KMS-11 (cell line): ENCODE measurements around the gene REC8.

Experiments
- H2AFZ ChIP-seq: fragments of 200-600 bp; sonication (generic); 2 replicates; pipeline ENCODE4 v1.6.1; 2016; ENCODE audit warnings: antibody characterized with exemption, mixed run types, low read depth
- H3K27ac ChIP-seq: fragments of 200-600 bp; sonication (generic); 2 replicates; pipeline ENCODE4 v1.6.1; 2016; ENCODE audit warnings: mild to moderate bottlenecking, mixed run types
- H3K27me3 ChIP-seq: fragments of 200-600 bp; sonication (generic); 2 replicates; pipeline ENCODE4 v1.6.1; 2017; ENCODE audit warnings: mild to moderate bottlenecking, low read depth, mixed run types, moderate library complexity; ENCODE audit not compliant: insufficient read depth
- H3K36me3 ChIP-seq: fragments of 200-600 bp; sonication (generic); 2 replicates; pipeline ENCODE4 v1.6.1; 2017; ENCODE audit warnings: mild to moderate bottlenecking, mixed run types; ENCODE audit not compliant: insufficient read depth
- H3K4me1 ChIP-seq: fragments of 200-600 bp; sonication (generic); 2 replicates; pipeline ENCODE4 v1.6.1; 2016; ENCODE audit warnings: mild to moderate bottlenecking, low read depth, mixed run types; ENCODE audit not compliant: poor library complexity, severe bottlenecking
- H3K4me2 ChIP-seq: fragments of 200-600 bp; sonication (generic); 2 replicates; pipeline ENCODE4 v1.7.0; 2016; ENCODE audit warnings: mild to moderate bottlenecking, mixed run types
- H3K4me3 ChIP-seq: fragments of 200-600 bp; sonication (generic); IDR thresholded peaks from 2 replicates; pipeline ENCODE4 v1.6.1; 2017; ENCODE audit warnings: low read depth, low read length, mixed read lengths; ENCODE audit not compliant: insufficient read depth
- H3K79me2 ChIP-seq: fragments of 200-600 bp; sonication (generic); 2 replicates; pipeline ENCODE4 v1.6.1; 2016; ENCODE audit warnings: low read depth, mixed run types; ENCODE audit not compliant: insufficient read depth
- H3K9ac ChIP-seq: fragments of 200-600 bp; sonication (generic); 2 replicates; pipeline ENCODE4 v1.6.1; 2016; ENCODE audit warnings: mild to moderate bottlenecking, mixed run types
- H4K20me1 ChIP-seq: fragments of 200-600 bp; sonication (generic); 2 replicates; pipeline ENCODE4 v1.6.1; 2016; ENCODE audit warnings: mild to moderate bottlenecking, mixed run types; ENCODE audit not compliant: insufficient read depth
- TF ChIP-seq, protein P1 (sequence below): fragments of 200-600 bp; sonication (generic); conservative IDR thresholded peaks from 2 replicates; pipeline ENCODE4 v1.6.1; 2017; ENCODE audit warnings: low read depth, mild to moderate bottlenecking, antibody characterized with exemption, low read length, moderate library complexity, mixed read lengths

The REC8 gene

DNA sequence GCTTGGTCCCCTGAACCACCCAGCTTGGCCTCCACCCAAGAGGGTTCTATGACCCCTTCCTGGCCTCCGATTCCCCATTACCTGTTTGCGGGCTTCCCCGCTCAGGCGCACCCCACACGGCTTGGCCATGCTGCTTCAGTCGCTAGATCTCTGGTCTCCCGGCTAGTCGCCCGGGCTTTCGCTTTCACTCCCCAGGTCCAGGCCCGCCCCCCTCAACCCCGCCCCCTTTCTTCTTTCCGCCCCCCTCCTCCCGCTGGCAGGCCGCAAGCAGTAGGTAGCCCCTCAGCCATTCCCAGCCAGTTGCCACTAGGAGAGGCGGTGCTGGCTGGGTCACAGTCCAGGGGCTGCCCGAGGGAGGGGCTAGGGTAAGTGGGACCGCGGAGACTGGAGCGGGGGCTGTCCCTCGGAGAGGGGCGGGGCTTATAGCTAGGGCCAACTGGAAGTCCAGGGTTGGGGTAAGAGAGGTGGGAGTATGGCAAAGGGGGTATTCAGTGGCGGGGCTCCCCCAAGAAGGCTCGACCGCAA, 25.4 kb upstream of the REC8 start, which contains the start of gene PSME2:
Gene PSME2, minus strand, starts transcription at position 158 of the 525 bp plus-strand sequence. Its CDS starts 29 bp downstream, at position 129.
- H3K27me3 ChIP-seq: no peaks in the 10 kb centered on the region
- TF ChIP-seq, protein P1, sequence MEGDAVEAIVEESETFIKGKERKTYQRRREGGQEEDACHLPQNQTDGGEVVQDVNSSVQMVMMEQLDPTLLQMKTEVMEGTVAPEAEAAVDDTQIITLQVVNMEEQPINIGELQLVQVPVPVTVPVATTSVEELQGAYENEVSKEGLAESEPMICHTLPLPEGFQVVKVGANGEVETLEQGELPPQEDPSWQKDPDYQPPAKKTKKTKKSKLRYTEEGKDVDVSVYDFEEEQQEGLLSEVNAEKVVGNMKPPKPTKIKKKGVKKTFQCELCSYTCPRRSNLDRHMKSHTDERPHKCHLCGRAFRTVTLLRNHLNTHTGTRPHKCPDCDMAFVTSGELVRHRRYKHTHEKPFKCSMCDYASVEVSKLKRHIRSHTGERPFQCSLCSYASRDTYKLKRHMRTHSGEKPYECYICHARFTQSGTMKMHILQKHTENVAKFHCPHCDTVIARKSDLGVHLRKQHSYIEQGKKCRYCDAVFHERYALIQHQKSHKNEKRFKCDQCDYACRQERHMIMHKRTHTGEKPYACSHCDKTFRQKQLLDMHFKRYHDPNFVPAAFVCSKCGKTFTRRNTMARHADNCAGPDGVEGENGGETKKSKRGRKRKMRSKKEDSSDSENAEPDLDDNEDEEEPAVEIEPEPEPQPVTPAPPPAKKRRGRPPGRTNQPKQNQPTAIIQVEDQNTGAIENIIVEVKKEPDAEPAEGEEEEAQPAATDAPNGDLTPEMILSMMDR: no peak
- H3K79me2 ChIP-seq: peaks cover 19% of the 10 kb centered on the region; the same call in 1 of the 2 replicates
- H4K20me1 ChIP-seq: no peaks in the 10 kb centered on the region
- H3K36me3 ChIP-seq: no peaks in the 10 kb centered on the region
- H3K4me1 ChIP-seq: peaks cover 13% of the 10 kb centered on the region
- H3K9ac ChIP-seq: peak within 1 kb of the TSS; percentile 49; the same call in 1 of the 2 replicates
- H3K27ac ChIP-seq: peak within 1 kb of the TSS; percentile 46; the same call in 1 of the 2 replicates
- H2AFZ ChIP-seq: peak within 1 kb of the TSS; percentile 59; the same call in 1 of the 2 replicates
- peak within 1 kb of the TSS; percentile 34 for H3K4me3 ChIP-seq
- H3K4me2 ChIP-seq: peak within 1 kb of the TSS; percentile 80

- H3K27ac ChIP-seq: peak within 1 kb of the TSS; percentile 46; the same call in 1 of the 2 replicates
Measured at GRCh38 chr14:24146978-24147760, 24.7 kb upstream of the REC8 start, which contains the start of gene RNF31. TSS of gene RNF31 (plus strand) at chr14:24147498. CDS start at chr14:24147699, 201 bp downstream.

DNA sequence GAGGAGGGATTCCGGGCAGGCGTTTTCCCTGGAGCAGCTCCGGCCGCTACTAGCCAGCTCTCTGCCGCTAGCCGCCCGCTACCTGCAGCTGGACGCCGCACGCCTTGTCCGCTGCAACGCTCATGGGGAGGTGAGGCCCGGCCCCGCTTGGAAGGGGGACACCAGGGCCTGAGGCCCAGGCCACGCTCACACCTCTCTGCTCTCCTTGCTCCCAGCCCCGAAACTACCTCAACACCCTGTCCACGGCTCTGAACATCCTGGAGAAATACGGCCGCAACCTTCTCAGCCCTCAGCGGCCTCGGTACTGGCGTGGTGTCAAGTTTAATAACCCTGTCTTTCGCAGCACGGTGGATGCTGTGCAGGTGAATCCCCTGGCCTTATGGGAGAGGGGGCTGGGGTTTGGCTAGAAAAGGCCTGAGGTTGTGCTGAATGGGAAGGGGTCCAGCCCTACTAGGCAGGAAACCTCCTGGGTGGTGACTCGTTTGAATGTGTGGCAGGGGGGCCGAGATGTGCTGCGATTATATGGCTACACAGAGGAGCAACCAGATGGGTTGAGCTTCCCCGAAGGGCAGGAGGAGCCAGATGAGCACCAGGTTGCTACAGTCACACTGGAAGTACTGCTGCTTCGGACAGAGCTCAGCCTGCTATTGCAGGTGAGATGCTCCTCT, 24.0 kb upstream of the REC8 start:
- Histone ChIP-seq H3K79me2 (peaks cover 19% of the 10 kb centered on the region; the same call in 1 of the 2 replicates), H3K27ac (no peak overlapping the region), H3K36me3 (no peaks in the 10 kb centered on the region), H3K4me1 (peaks cover 10% of the 10 kb centered on the region), H2AFZ (0 out of 2 replicates have a peak overlapping the region, but pooled peaks have one; percentile 23), H3K27me3 (no peaks in the 10 kb centered on the region), H3K4me2 (peak overlapping the region; percentile 51; the same call in 1 of the 2 replicates), H4K20me1 (no peaks in the 10 kb centered on the region), H3K4me3 (no peak overlapping the region), H3K9ac (no peak overlapping the region; the same call in 1 of the 2 replicates)
- TF ChIP-seq, protein P1: no peak

More at GRCh38 chr14:24146978-24147760, 24.7 kb upstream of the REC8 start, which contains the start of gene RNF31:
- TF ChIP-seq, protein P1: no peak
- Histone ChIP-seq H4K20me1 (no peaks in the 10 kb centered on the region), H2AFZ (peak within 1 kb of the TSS; percentile 59; the same call in 1 of the 2 replicates), H3K4me3 (peak within 1 kb of the TSS; percentile 34), H3K79me2 (peaks cover 19% of the 10 kb centered on the region; the same call in 1 of the 2 replicates), H3K4me2 (peak within 1 kb of the TSS; percentile 80; the same call in 1 of the 2 replicates), H3K36me3 (no peaks in the 10 kb centered on the region), H3K9ac (peak within 1 kb of the TSS; percentile 49; the same call in 1 of the 2 replicates), H3K27me3 (no peaks in the 10 kb centered on the region), H3K4me1 (peaks cover 13% of the 10 kb centered on the region)

GRCh38 chr14:24149302-24149969, 22.4 kb upstream of the REC8 start:
- H3K4me2 ChIP-seq: no peak overlapping the region
- H3K36me3 ChIP-seq: no peaks in the 10 kb centered on the region
- H3K79me2 ChIP-seq: peaks cover 19% of the 10 kb centered on the region; the same call in 1 of the 2 replicates
- no peak overlapping the region for H3K27ac ChIP-seq
- no peak overlapping the region for H3K9ac ChIP-seq
- H3K4me1 ChIP-seq: peaks cover 6% of the 10 kb centered on the region
- H4K20me1 ChIP-seq: no peaks in the 10 kb centered on the region
- TF ChIP-seq, protein P1: no peak
- no peaks in the 10 kb centered on the region for H3K27me3 ChIP-seq
- H3K4me3 ChIP-seq: no peak overlapping the region
- H2AFZ ChIP-seq: no peak overlapping the region
